SK-N-SH (cell line): ENCODE results near the gene SLC22A5. TPM values are rescaled to one million over a fixed set of nuclear protein-coding genes. Genes with fewer than 3 reads are reported as not detected.

ENCODE experiments used
- CTCF ChIA-PET: fragments of 300-600, 350-600 bp; formaldehyde crosslinking; extraction: SDS; loops from one replicate; lab custom pipeline; 2021; lab: Yijun Ruan, JAX
- POLR2A ChIA-PET: fragments of 350-600 bp; sonication (Branson Sonifier 250); formaldehyde crosslinking; extraction: SDS; loops from one replicate; lab custom pipeline; 2020; ENCODE audit warnings: antibody characterized with exemption, inconsistent platforms; lab: Yijun Ruan, JAX
- DNase-seq: peaks from one replicate; pipeline ENCODE4 v3.0.0; 2012
- H2AFZ ChIP-seq: fragments of 200-600 bp; sonication (generic); 2 replicates; pipeline ENCODE4 v1.8.1; 2016; ENCODE audit warnings: antibody characterized with exemption, mild to moderate bottlenecking, low read depth
- H3F3A ChIP-seq: fragments of 200-600 bp; sonication (generic); replicated peaks from 2 replicates; pipeline ENCODE3; 2016; ENCODE audit warnings: antibody characterized with exemption, mild to moderate bottlenecking; ENCODE audit not compliant: insufficient read depth
- H3K27ac ChIP-seq, 2 experiments: fragments of 200-500 bp in 1 of 2; fragments of 200-600 bp in 1 of 2; sonication (Bioruptor generic) in 1 of 2; sonication (generic), shearing (Covaris generic) in 1 of 2; 2 replicates each; pipeline versions ENCODE4 v1.5.1 to v1.6.1; 2014 to 2016; ENCODE audit warnings: low read depth in 2 of 2, inconsistent platforms in 1 of 2, low read length in 1 of 2, mild to moderate bottlenecking in 1 of 2, mixed read lengths in 1 of 2
- H3K27me3 ChIP-seq: fragments of 200-600 bp; sonication (generic), shearing (Covaris generic); 2 replicates; pipeline ENCODE4 v1.6.1; 2016; ENCODE audit warnings: mixed run types; ENCODE audit not compliant: insufficient read depth
- H3K36me3 ChIP-seq, 2 experiments: fragments of 200-500 bp in 1 of 2; fragments of 200-600 bp in 1 of 2; sonication (Bioruptor generic) in 1 of 2; sonication (generic) in 1 of 2; replicated peaks in 1 of 2; 2 replicates each; pipeline versions ENCODE3 to v1.5.1; 2014 to 2016; ENCODE audit warnings: low read length in 1 of 2, mild to moderate bottlenecking in 1 of 2; ENCODE audit not compliant: insufficient read depth in 2 of 2, control insufficient read depth in 1 of 2
- H3K4me1 ChIP-seq, 2 experiments: fragments of 200-500 bp in 1 of 2; fragments of 200-600 bp in 1 of 2; sonication (Bioruptor generic) in 1 of 2; sonication (generic), shearing (Covaris generic) in 1 of 2; 2 replicates each; pipeline versions ENCODE4 v1.5.1 to v1.6.1; 2014 to 2016; ENCODE audit warnings: low read depth in 1 of 2, low read length in 1 of 2, mixed run types in 1 of 2; ENCODE audit not compliant: insufficient read depth in 2 of 2, control insufficient read depth in 1 of 2
- H3K4me2 ChIP-seq: fragments of 200-600 bp; sonication (generic), shearing (Covaris generic); 2 replicates; pipeline ENCODE4 v1.6.1; 2017; ENCODE audit warnings: mixed run types
- H3K4me3 ChIP-seq, 2 experiments: fragments of 200-500 bp in 1 of 2; fragments of 200-600 bp in 1 of 2; sonication (Bioruptor generic) in 1 of 2; sonication (generic), shearing (Covaris generic) in 1 of 2; 2 replicates each; pipeline versions ENCODE4 v1.5.1 to v1.8.1; 2014 to 2016; ENCODE audit warnings: low read depth in 2 of 2, inconsistent platforms in 1 of 2, low read length in 1 of 2, mild to moderate bottlenecking in 1 of 2, mixed read lengths in 1 of 2, moderate library complexity in 1 of 2
- H3K79me2 ChIP-seq: fragments of 200-600 bp; sonication (generic); 2 replicates; pipeline ENCODE4 v1.8.1; 2017; ENCODE audit warnings: mild to moderate bottlenecking; ENCODE audit not compliant: insufficient read depth
- H3K9ac ChIP-seq: fragments of 200-600 bp; sonication (generic); 2 replicates; pipeline ENCODE4 v1.6.1; 2017; ENCODE audit warnings: mixed run types
- H3K9me2 ChIP-seq: fragments of 200-600 bp; sonication (generic); 2 replicates; pipeline ENCODE4 v1.6.1; 2017; ENCODE audit warnings: mixed run types
- H3K9me3 ChIP-seq: fragments of 200-600 bp; sonication (generic); 2 replicates; pipeline ENCODE4 v1.6.1; 2017; ENCODE audit warnings: mixed run types, mild to moderate bottlenecking, moderate library complexity
- H4K20me1 ChIP-seq: fragments of 200-600 bp; sonication (generic); 2 replicates; pipeline ENCODE4 v1.6.1; 2017; ENCODE audit warnings: mild to moderate bottlenecking, mixed run types; ENCODE audit not compliant: insufficient read depth
- ELF1 ChIP-seq: IDR thresholded peaks from 2 replicates; pipeline ENCODE4 v1.4.0; 2012
- EP300 ChIP-seq, 2 experiments: IDR thresholded peaks; 2 replicates each; pipeline versions ENCODE4 v1.4.0 to v1.6.1; 2012; ENCODE audit warnings: borderline replicate concordance in 1 of 2, low read depth in 1 of 2, low read length in 1 of 2
- FOSL2 ChIP-seq: IDR thresholded peaks from 2 replicates; pipeline ENCODE4 v1.4.0; 2012; ENCODE audit warnings: low read depth, mild to moderate bottlenecking, moderate library complexity, borderline replicate concordance
- IRF3 ChIP-seq: fragments of 150-350 bp; IDR thresholded peaks from 2 replicates; pipeline ENCODE4 v1.6.1; 2016; ENCODE audit warnings: mild to moderate bottlenecking, low read depth, low read length
- NFIC ChIP-seq: IDR thresholded peaks from 2 replicates; pipeline ENCODE4 v1.4.0; 2012; ENCODE audit warnings: borderline replicate concordance
- POLR2AphosphoS5 ChIP-seq: IDR thresholded peaks from 2 replicates; pipeline ENCODE4 v1.6.1; 2012; ENCODE audit warnings: low read depth, low read length
- RAD21 ChIP-seq: IDR thresholded peaks from 2 replicates; pipeline ENCODE4 v1.6.1; 2012; ENCODE audit warnings: mild to moderate bottlenecking, low read length
- SIN3A ChIP-seq: IDR thresholded peaks from 2 replicates; pipeline ENCODE4 v1.6.1; 2012; ENCODE audit warnings: low read depth, mild to moderate bottlenecking, low read length, moderate library complexity, borderline replicate concordance
- SMC3 ChIP-seq: IDR thresholded peaks from 2 replicates; pipeline ENCODE4 v1.6.1; 2012; ENCODE audit warnings: low read depth, low read length, improper control_type of control experiment
- TCF12 ChIP-seq: IDR thresholded peaks from 2 replicates; pipeline ENCODE4 v1.4.0; 2012
- USF1 ChIP-seq: IDR thresholded peaks from 2 replicates; pipeline ENCODE4 v1.4.0; 2012; ENCODE audit warnings: low read depth, borderline replicate concordance
- USF2 ChIP-seq: fragments of 150-350 bp; IDR thresholded peaks from 2 replicates; pipeline ENCODE4 v1.6.1; 2017; ENCODE audit warnings: antibody characterized with exemption, low read length, low read depth, borderline replicate concordance
- YY1 ChIP-seq: IDR thresholded peaks from 2 replicates; pipeline ENCODE4 v1.4.0; 2012; ENCODE audit warnings: low read depth, mild to moderate bottlenecking
- ZBTB33 ChIP-seq: IDR thresholded peaks from 2 replicates; pipeline ENCODE4 v1.4.0; 2012; ENCODE audit warnings: low read depth, borderline replicate concordance
- polyA plus RNA-seq, 3 experiments: library from polyadenylated mRNA; depleted of rRNA; stranded (reverse); fragments of >200 nt; gene quantifications; 2 replicates each; pipeline ENCODE4 v1.2.3, GENCODE V29; 2012
- TF ChIP-seq, protein P1 (sequence below): fragments of 200-600 bp; sonication (generic); IDR thresholded peaks from 2 replicates; pipeline ENCODE4 v1.6.1; 2017; ENCODE audit warnings: antibody characterized with exemption, mild to moderate bottlenecking, moderate library complexity

The SLC22A5 gene
- polyA plus RNA-seq, 1 of the 3 experiments (the other 2 are of a cell fraction): 8.3 TPM

DNA sequence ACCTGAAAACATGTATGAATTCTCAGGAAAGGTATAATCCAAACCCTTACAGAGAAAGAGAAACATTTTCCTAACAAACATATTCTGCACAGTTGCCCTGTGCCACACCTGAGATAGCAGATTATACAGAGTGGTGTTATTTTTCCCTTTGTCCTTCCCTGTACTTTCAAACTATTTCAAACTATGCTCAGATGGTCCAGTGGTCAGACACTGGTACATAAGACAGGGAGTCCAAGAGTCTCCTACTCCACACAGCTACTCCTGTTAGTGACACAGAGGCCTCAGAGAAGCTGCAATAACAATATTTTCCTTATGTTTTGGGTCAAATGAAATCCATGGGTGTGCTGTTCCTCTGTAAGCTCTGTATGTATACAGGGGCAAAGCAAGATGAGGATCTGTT is 30.0 kb upstream of the SLC22A5 start:
- Histone ChIP-seq H3K27ac (no peak overlapping the region), H3F3A (no peaks in the 10 kb centered on the region), H3K4me3 (no peak overlapping the region), H4K20me1 (no peaks in the 10 kb centered on the region), H3K79me2 (no peaks in the 10 kb centered on the region), H2AFZ (no peak overlapping the region), H3K9ac (no peak overlapping the region), H3K4me2 (no peak overlapping the region), H3K9me2 (no peaks in the 10 kb centered on the region), H3K27me3 (no peaks in the 10 kb centered on the region), H3K4me1 (no peaks in the 10 kb centered on the region; a peak in 1 of 4 replicates), H3K36me3 (peaks cover 4 to 18% of the 10 kb centered on the region in 2 experiments), H3K9me3 (no peaks in the 10 kb centered on the region)
- no peak for TF ChIP-seq RAD21
- TF ChIP-seq ZBTB33: no peak
- no peak for TF ChIP-seq USF1
- no peak for TF ChIP-seq FOSL2
- no peak for TF ChIP-seq SMC3
- TF ChIP-seq POLR2AphosphoS5: no peak
- no peak for TF ChIP-seq USF2
- TF ChIP-seq IRF3: no peak
- no peak for TF ChIP-seq NFIC
- TF ChIP-seq, protein P1, sequence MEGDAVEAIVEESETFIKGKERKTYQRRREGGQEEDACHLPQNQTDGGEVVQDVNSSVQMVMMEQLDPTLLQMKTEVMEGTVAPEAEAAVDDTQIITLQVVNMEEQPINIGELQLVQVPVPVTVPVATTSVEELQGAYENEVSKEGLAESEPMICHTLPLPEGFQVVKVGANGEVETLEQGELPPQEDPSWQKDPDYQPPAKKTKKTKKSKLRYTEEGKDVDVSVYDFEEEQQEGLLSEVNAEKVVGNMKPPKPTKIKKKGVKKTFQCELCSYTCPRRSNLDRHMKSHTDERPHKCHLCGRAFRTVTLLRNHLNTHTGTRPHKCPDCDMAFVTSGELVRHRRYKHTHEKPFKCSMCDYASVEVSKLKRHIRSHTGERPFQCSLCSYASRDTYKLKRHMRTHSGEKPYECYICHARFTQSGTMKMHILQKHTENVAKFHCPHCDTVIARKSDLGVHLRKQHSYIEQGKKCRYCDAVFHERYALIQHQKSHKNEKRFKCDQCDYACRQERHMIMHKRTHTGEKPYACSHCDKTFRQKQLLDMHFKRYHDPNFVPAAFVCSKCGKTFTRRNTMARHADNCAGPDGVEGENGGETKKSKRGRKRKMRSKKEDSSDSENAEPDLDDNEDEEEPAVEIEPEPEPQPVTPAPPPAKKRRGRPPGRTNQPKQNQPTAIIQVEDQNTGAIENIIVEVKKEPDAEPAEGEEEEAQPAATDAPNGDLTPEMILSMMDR: no peak
- TF ChIP-seq YY1: no peak
- no peak for TF ChIP-seq EP300 (IDR thresholded peaks at IDR 0.05; ENCODE audit: borderline replicate concordance in 1 of 2, low read depth in 1 of 2, low read length in 1 of 2)
- no peak for TF ChIP-seq SIN3A
- TF ChIP-seq ELF1: no peak
- TF ChIP-seq TCF12: no peak
- CTCF ChIA-PET: interaction anchor here (0.7 kb wide), 1 partner anchor 67 kb away, joined by 3 read pairs; no protein-coding TSS in a partner anchor
- no peak for DNase-seq
- POLR2A ChIA-PET: no interaction called here
